ENCODE data around the gene LY6G5C. TPM values are rescaled to one million over a fixed set of nuclear protein-coding genes. Genes with fewer than 3 reads are reported as not detected.

LY6G5C gene
- total RNA-seq, 1 experiment from 2014 or later, result 1.7 TPM

DNA sequence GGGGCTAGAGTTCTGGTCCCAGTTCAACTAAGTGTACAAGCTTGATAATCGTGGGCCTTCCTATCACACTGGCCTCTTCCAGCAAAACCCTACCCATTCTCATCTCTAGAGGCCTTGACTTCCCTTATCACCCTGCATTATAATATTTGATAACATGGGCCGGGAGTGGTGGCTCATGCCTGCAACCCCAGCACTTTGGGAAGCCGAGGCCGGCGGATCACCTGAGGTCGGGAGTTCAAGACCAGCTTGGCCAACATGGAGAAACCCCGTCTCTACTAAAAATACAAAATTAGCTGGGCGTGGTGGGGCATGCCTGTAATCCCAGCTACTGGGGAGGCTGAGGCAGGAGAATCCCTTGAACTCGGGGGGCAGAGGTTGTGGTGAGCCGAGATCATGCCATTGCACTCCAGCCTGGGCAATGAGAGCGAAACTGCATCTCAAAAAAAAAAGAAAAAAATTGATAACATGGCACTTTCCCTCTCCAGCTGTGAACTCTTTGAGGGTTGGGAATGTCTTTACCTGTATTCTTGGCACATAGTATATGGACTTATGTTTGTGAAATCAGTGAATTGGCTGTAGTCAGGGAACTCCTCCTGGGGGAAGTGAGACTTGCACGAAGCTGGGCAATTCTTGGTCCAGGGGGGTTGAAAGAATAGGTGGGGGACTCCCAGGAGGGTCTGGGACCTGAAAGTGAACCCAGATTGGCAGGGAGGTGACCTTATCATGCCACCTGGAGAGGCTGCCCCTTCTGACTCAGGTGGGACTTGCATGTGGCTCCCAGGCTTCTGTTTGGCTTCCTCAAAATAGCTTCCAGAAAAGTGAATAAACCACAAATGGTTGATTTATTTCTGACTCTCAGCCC lies 19.4 kb downstream of the LY6G5C start:
- Histone ChIP-seq H3K9me2 (ENCODE audit: insufficient read depth) (no peaks in the 10 kb centered on the region), H3K27me3 (ENCODE audit: insufficient read depth, low read length) (no peaks in the 10 kb centered on the region), H3K9ac (ENCODE audit: low read length) (peak overlapping the region; percentile 88), H3K4me3 (replicated peaks in 1 of 2; ENCODE audit: low read depth in 1 of 2, low read length in 2 of 2) (peak overlapping the region; percentile 79 to 87), H3K9me3 (ENCODE audit: control insufficient read depth in 1 of 2, insufficient read depth in 1 of 2, low read depth in 1 of 2, low read length in 2 of 2) (no peaks in the 10 kb centered on the region), H3K79me2 (ENCODE audit: insufficient read depth, low read length) (peaks cover 45% of the 10 kb centered on the region), H2AFZ (ENCODE audit: low read depth, low read length, poor library complexity, severe bottlenecking) (no peak overlapping the region), H4K20me1 (ENCODE audit: insufficient read depth) (no peaks in the 10 kb centered on the region), H3K27ac (ENCODE audit: low read depth, low read length) (peak overlapping the region; percentile 69), H3K36me3 (ENCODE audit: control insufficient read depth in 1 of 2, insufficient read depth in 2 of 2, low read length in 2 of 2) (peaks cover 5 to 17% of the 10 kb centered on the region in 2 experiments; a peak in 3 of 4 replicates), H3K4me1 (ENCODE audit: control insufficient read depth in 1 of 2, insufficient read depth in 2 of 2, low read length in 2 of 2) (peaks cover 18 to 45% of the 10 kb centered on the region in 2 experiments; a peak in 3 of 4 replicates), H3K4me2 (ENCODE audit: low read length) (peak overlapping the region; percentile 94)
- RAD21 ChIA-PET (ENCODE audit: low non-redundant PET in 1 of 2, low total read pairs in 2 of 2, uncharacterized antibody in 2 of 2, unreplicated experiment in 2 of 2), result no interaction called here
- CTCF ChIA-PET, result interaction anchor here (1.2 kb wide), 1 partner anchor 115 kb away, joined by 5 read pairs; no protein-coding TSS in a partner anchor
- DNase-seq (ENCODE audit: low read depth, low spot score), result no peak
- BruUV-seq (replicated peaks), result TSS peak; percentile 72
- POLR2A ChIA-PET, result interaction anchor here (0.6 to 2.0 kb wide), 7 partner anchors 8 to 166 kb away, joined by 3 to 15 read pairs (median 3); partner anchors contain the start of genes BAG6, HSPA1B, LY6G5B and MSH5
- ATAC-seq, result no peak
- intact Hi-C loops (cut with micrococcal nuclease), result loop anchor here (5.0 kb wide), 1 partner anchor 259 kb away; the partner anchor contains the start of gene MICA
- TF ChIP-seq, protein P1, sequence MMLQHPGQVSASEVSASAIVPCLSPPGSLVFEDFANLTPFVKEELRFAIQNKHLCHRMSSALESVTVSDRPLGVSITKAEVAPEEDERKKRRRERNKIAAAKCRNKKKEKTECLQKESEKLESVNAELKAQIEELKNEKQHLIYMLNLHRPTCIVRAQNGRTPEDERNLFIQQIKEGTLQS (IDR thresholded peaks at IDR 0.05), result no peak
- no peak for TF ChIP-seq ZFX (IDR thresholded peaks at IDR 0.05)
- no peak for TF ChIP-seq POLR2A (IDR thresholded peaks at IDR 0.05; ENCODE audit: borderline replicate concordance, extremely low read depth, insufficient read depth, insufficient read length)

DNA sequence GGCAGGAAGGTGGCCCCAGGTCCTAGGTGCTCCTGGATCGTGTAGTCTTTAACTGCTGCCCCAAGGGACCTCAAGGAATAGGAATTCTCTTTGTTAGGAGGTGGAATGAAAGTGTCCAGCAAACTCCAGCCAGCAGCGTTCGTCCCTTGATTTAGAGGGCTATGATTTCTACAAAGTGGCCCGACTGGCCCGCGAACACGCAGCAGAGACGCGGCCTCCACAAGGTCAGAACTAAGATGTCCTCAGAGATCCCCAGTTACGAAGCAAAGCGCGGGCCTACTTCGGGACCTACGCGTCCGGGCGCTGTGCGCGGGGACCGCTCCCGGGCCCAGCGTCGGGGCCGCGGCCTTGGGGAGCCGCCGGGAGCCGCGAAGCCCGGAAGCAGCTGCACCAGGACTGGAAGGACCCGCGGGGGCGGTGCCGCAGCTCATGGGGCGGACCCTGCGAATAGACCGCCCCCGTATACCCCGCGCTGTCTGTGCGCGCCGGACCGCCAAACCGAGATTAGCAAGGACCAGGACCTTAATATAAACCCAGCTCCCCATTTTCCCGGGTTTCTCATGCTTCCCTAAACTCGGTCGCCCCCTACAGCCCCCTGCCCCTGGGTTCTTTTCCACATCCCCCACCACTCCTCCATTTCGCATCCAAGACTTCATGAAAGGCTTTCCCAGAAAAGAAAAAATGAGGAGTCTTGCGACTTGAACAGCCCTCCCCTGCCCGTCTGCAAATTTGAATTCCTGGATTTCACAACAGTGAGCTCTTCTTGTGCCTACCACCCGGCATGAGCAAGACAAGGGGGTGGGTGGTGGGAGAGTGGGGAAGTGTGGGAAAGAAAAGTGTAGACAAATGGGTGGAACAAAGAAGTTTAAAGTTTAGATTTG lies 20.2 kb downstream of the LY6G5C start, which contains the start of gene C6orf47:
TSS of gene C6orf47 (minus strand) at position 398 of the 881 bp plus-strand sequence. CDS start 831 bp downstream, outside the sequence.
- BruUV-seq (replicated peaks), result TSS peak; percentile 7
- peak; percentile 80 for ATAC-seq
- H3K36me3 ChIP-seq (ENCODE audit: control insufficient read depth in 1 of 2, insufficient read depth in 2 of 2, low read length in 2 of 2), result peaks cover 5 to 17% of the 10 kb centered on the region in 2 experiments; a peak in 3 of 4 replicates

More for the DNA sequence above, 20.2 kb downstream of the LY6G5C start, which contains the start of gene C6orf47:
- Histone ChIP-seq H3K79me2 (ENCODE audit: insufficient read depth, low read length) (peaks cover 39% of the 10 kb centered on the region), H3K4me1 (ENCODE audit: control insufficient read depth in 1 of 2, insufficient read depth in 2 of 2, low read length in 2 of 2) (peaks cover 18 to 45% of the 10 kb centered on the region in 2 experiments; a peak in 3 of 4 replicates), H3K9me2 (ENCODE audit: insufficient read depth) (no peaks in the 10 kb centered on the region), H3K4me3 (replicated peaks in 1 of 2; ENCODE audit: low read depth in 1 of 2, low read length in 2 of 2) (peak within 1 kb of the TSS; percentile 79 to 87), H3K27ac (ENCODE audit: low read depth, low read length) (peak within 1 kb of the TSS; percentile 69), H3K9ac (ENCODE audit: low read length) (peak within 1 kb of the TSS; percentile 88), H3K27me3 (ENCODE audit: insufficient read depth, low read length) (no peaks in the 10 kb centered on the region), H3K4me2 (ENCODE audit: low read length) (peak within 1 kb of the TSS; percentile 94), H3K9me3 (ENCODE audit: control insufficient read depth in 1 of 2, insufficient read depth in 1 of 2, low read depth in 1 of 2, low read length in 2 of 2) (no peaks in the 10 kb centered on the region), H2AFZ (ENCODE audit: low read depth, low read length, poor library complexity, severe bottlenecking) (no peak within 1 kb of the TSS), H4K20me1 (ENCODE audit: insufficient read depth) (no peaks in the 10 kb centered on the region)
- intact Hi-C loops (cut with micrococcal nuclease), result loop anchor here (5.0 kb wide), 1 partner anchor 258 kb away; the partner anchor contains the start of gene MICA
- ChIA-PET CTCF (interaction anchor here (1.2 kb wide), 1 partner anchor 114 kb away, joined by 5 read pairs; no protein-coding TSS in a partner anchor), POLR2A (interaction anchor here (0.6 to 2.0 kb wide), 8 partner anchors 8 to 167 kb away, joined by 3 to 15 read pairs (median 4); partner anchors contain the start of genes BAG6, HSPA1B, LY6G5B and MSH5), RAD21 (ENCODE audit: low non-redundant PET in 1 of 2, low total read pairs in 2 of 2, uncharacterized antibody in 2 of 2, unreplicated experiment in 2 of 2) (no interaction called here)
- DNase-seq (ENCODE audit: low read depth, low spot score), result peak; percentile 51
- no peak for TF ChIP-seq CBX3 (IDR thresholded peaks at IDR 0.05; ENCODE audit: low read depth)
- no peak for TF ChIP-seq EGR1 (IDR thresholded peaks at IDR 0.05; ENCODE audit: low read depth)
- peak; percentile 96 for TF ChIP-seq POLR2AphosphoS5 (IDR thresholded peaks at IDR 0.05; ENCODE audit: low read depth, low read length)
- TF ChIP-seq POLR2A (IDR thresholded peaks at IDR 0.05; ENCODE audit: borderline replicate concordance, extremely low read depth, insufficient read depth, insufficient read length), result peak; percentile 94
- TF ChIP-seq, protein P2, sequence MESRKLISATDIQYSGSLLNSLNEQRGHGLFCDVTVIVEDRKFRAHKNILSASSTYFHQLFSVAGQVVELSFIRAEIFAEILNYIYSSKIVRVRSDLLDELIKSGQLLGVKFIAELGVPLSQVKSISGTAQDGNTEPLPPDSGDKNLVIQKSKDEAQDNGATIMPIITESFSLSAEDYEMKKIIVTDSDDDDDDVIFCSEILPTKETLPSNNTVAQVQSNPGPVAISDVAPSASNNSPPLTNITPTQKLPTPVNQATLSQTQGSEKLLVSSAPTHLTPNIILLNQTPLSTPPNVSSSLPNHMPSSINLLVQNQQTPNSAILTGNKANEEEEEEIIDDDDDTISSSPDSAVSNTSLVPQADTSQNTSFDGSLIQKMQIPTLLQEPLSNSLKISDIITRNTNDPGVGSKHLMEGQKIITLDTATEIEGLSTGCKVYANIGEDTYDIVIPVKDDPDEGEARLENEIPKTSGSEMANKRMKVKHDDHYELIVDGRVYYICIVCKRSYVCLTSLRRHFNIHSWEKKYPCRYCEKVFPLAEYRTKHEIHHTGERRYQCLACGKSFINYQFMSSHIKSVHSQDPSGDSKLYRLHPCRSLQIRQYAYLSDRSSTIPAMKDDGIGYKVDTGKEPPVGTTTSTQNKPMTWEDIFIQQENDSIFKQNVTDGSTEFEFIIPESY (IDR thresholded peaks at IDR 0.05; ENCODE audit: extremely low read depth, insufficient replicate concordance, low read length), result peak; percentile 63
- no peak for TF ChIP-seq FOSL1 (IDR thresholded peaks at IDR 0.05; ENCODE audit: low read depth)
- peak; percentile 90 for TF ChIP-seq ZFX (IDR thresholded peaks at IDR 0.05)
